ENCODE results near the gene CDX1.

- TF ChIP-seq CTCF (IDR thresholded peaks at IDR 0.05; ENCODE audit: control extremely low read depth in 1 of 3, insufficient read depth in 1 of 3, low read depth in 1 of 3, low read length in 3 of 3) (no peak), CHD1 (IDR thresholded peaks at IDR 0.05; ENCODE audit: low read depth, low read length) (no peak)
These were observed 16.9 kb downstream of the CDX1 start for GRCh38 chr5:150183436-150183835.

Data from H1 (cell line).